ENCODE measurements around the gene INMT. TPM values are rescaled to one million over a fixed set of nuclear protein-coding genes. Genes with fewer than 3 reads are reported as not detected.

Gene INMT
- polyA plus RNA-seq, 2 of the 4 experiments (the other 2 are of a cell fraction) = not detected

DNA sequence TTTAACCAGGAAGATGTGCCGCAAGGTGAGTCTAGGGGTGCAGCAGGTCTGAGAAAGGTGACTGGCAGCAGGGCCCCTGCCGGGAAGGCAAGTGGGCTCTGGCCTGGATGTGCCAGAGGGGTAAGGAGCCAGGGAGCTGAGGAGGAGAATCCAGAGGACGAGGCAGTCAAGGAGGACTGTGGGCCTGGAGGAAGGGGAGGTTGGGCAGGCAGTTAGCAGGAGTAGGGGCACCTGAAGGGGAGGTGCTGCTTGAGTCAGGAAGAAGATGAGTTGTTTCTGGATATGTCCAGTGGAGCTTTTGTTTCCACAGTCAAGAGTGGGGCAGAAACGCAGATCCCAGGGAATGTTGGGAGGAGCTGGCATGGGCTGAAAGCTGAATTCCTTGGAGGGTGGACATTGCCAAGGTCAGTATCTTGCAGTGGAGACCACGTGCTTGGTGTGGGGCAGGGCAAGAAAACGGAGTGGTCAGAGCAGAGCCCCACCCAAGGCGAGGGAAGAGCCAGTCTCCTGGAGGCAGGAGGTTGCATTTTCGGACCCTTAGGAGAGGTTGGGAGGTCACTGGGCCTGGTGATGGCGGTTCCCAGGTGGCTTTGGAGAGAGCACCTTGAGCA is 53.3 kb downstream of the INMT start:
- CTCF ChIA-PET = interaction anchor here (0.6 to 2.8 kb wide), 7 partner anchors 64 to 317 kb away, joined by 3 to 16 read pairs (median 4); no protein-coding TSS in a partner anchor
- DNase-seq (ENCODE audit: low read depth in 1 of 2, low spot score in 1 of 2) (no peak), ATAC-seq (no peak), FAIRE-seq (no peak)
- H3K4me1 ChIP-seq = no peaks in the 10 kb centered on the region
- no peak overlapping the region for H3K4me3 ChIP-seq
- H3K9me3 ChIP-seq = no peaks in the 10 kb centered on the region
- no peak overlapping the region for H3K4me2 ChIP-seq
- POLR2A ChIA-PET = no interaction called here
- TF ChIP-seq, protein P1, sequence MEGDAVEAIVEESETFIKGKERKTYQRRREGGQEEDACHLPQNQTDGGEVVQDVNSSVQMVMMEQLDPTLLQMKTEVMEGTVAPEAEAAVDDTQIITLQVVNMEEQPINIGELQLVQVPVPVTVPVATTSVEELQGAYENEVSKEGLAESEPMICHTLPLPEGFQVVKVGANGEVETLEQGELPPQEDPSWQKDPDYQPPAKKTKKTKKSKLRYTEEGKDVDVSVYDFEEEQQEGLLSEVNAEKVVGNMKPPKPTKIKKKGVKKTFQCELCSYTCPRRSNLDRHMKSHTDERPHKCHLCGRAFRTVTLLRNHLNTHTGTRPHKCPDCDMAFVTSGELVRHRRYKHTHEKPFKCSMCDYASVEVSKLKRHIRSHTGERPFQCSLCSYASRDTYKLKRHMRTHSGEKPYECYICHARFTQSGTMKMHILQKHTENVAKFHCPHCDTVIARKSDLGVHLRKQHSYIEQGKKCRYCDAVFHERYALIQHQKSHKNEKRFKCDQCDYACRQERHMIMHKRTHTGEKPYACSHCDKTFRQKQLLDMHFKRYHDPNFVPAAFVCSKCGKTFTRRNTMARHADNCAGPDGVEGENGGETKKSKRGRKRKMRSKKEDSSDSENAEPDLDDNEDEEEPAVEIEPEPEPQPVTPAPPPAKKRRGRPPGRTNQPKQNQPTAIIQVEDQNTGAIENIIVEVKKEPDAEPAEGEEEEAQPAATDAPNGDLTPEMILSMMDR (IDR thresholded peaks at IDR 0.05) = no peak
- no peak for TF ChIP-seq MAZ (IDR thresholded peaks at IDR 0.05; ENCODE audit: borderline replicate concordance, low read depth, low read length)
- TF ChIP-seq SREBF2 (IDR thresholded peaks at IDR 0.05) = no peak
- TF ChIP-seq BHLHE40 (IDR thresholded peaks at IDR 0.05; ENCODE audit: low read depth, low read length) = no peak
- TF ChIP-seq FOSB (CRISPR knock-in tag; IDR thresholded peaks at IDR 0.05) = no peak
- TF ChIP-seq CEBPB (IDR thresholded peaks at IDR 0.05) = no peak
- 93% methylated on average over 9 of the region's 9 CpGs for whole genome bisulfite sequencing (ENCODE audit: missing lambda C conversion rate)
- H3K27ac ChIP-seq = no peak overlapping the region

DNA sequence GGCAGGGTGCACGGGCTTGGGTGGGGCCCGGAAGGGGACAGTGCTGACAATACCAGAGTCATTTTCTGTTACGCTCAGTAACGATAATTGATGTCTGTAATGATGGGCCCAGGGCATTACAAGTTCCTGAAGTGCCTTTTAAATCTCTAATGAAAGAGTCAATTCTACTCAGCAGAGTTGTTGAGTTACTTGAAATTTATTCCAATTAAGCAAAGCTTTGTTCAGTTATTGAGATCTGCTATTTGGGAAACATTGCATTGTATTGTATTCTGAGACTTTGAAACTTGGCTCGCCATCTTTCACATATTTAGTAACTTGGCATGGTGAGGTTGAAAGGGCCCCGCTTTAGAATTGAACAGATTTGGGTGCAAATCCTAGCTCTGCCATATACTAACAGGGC is 54.0 kb downstream of the INMT start:
- WGBS (ENCODE audit: missing lambda C conversion rate) = 96% methylated on average over 6 of the region's 6 CpGs
- DNase-seq (ENCODE audit: low read depth in 1 of 2, low spot score in 1 of 2) = no peak
- POLR2A ChIA-PET = no interaction called here

More for the DNA sequence above, 54.0 kb downstream of the INMT start:
- no peak for FAIRE-seq
- no peak overlapping the region for H3K4me2 ChIP-seq
- CTCF ChIA-PET = interaction anchor here (1.0 to 2.8 kb wide), 4 partner anchors 133 to 317 kb away, joined by 3 to 16 read pairs (median 4); no protein-coding TSS in a partner anchor
- no peak for ATAC-seq
- TF ChIP-seq RARB (CRISPR knock-in tag; IDR thresholded peaks at IDR 0.05) (no peak), NPAS2 (CRISPR knock-in tag; IDR thresholded peaks at IDR 0.05; ENCODE audit: borderline replicate concordance) (no peak), JUN (IDR thresholded peaks at IDR 0.05) (no peak), POLR2A (IDR thresholded peaks at IDR 0.05; ENCODE audit: low read length) (no peak), MYC (IDR thresholded peaks at IDR 0.05; ENCODE audit: borderline replicate concordance, low read length) (no peak), RAD21 (conservative IDR thresholded peaks at IDR 0.05 in 1 of 2, IDR thresholded peaks at IDR 0.05 in 1 of 2) (no peak), NFE2L2 (conservative IDR thresholded peaks at IDR 0.05; ENCODE audit: low read length) (no peak), TP53 (CRISPR knock-in tag; IDR thresholded peaks at IDR 0.05) (no peak), MAZ (IDR thresholded peaks at IDR 0.05; ENCODE audit: borderline replicate concordance, low read depth, low read length) (no peak), ZC3H11A (IDR thresholded peaks at IDR 0.05) (no peak), MAFK (IDR thresholded peaks at IDR 0.05; ENCODE audit: partially characterized antibody) (no peak), RFX5 (IDR thresholded peaks at IDR 0.05) (no peak), HDAC2 (IDR thresholded peaks at IDR 0.05) (no peak), CHD4 (IDR thresholded peaks at IDR 0.05; ENCODE audit: borderline replicate concordance) (no peak), HOXB5 (CRISPR knock-in tag; IDR thresholded peaks at IDR 0.05) (no peak), BHLHE40 (IDR thresholded peaks at IDR 0.05; ENCODE audit: low read depth, low read length) (no peak)
- TF ChIP-seq, protein P2, sequence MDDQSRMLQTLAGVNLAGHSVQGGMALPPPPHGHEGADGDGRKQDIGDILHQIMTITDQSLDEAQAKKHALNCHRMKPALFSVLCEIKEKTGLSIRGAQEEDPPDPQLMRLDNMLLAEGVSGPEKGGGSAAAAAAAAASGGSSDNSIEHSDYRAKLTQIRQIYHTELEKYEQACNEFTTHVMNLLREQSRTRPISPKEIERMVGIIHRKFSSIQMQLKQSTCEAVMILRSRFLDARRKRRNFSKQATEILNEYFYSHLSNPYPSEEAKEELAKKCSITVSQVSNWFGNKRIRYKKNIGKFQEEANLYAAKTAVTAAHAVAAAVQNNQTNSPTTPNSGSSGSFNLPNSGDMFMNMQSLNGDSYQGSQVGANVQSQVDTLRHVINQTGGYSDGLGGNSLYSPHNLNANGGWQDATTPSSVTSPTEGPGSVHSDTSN (IDR thresholded peaks at IDR 0.05) = no peak
- TF ChIP-seq, protein P3, sequence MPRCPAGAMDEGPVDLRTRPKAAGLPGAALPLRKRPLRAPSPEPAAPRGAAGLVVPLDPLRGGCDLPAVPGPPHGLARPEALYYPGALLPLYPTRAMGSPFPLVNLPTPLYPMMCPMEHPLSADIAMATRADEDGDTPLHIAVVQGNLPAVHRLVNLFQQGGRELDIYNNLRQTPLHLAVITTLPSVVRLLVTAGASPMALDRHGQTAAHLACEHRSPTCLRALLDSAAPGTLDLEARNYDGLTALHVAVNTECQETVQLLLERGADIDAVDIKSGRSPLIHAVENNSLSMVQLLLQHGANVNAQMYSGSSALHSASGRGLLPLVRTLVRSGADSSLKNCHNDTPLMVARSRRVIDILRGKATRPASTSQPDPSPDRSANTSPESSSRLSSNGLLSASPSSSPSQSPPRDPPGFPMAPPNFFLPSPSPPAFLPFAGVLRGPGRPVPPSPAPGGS (IDR thresholded peaks at IDR 0.05) = no peak
- no peak overlapping the region for H3K4me3 ChIP-seq
- H3K4me1 ChIP-seq = no peaks in the 10 kb centered on the region
- no peaks in the 10 kb centered on the region for H3K9me3 ChIP-seq
- H3K27ac ChIP-seq = no peak overlapping the region

Other genes starting within 250 kb of the INMT start
- 39.9 and 69.7 TPM in 2 replicates for gene GGCT, start 247.3 kb upstream of the INMT start, polyA plus RNA-seq (2011; rRNA removed)
- 77.5 to 84.2 TPM (median 79.6 TPM) in 3 replicates for gene GGCT, start 247.3 kb upstream of the INMT start, polyA plus RNA-seq (2017; fragmentation: RNase III; extraction: RNeasy Plus Mini Kit Qiagen cat#74134 plus additional on column Dnase treatment)
- gene GARS1, start 157.3 kb upstream of the INMT start, polyA plus RNA-seq (2011; rRNA removed) = 608 and 654 TPM in 2 replicates
- gene GARS1, start 157.3 kb upstream of the INMT start, polyA plus RNA-seq (2017; fragmentation: RNase III; extraction: RNeasy Plus Mini Kit Qiagen cat#74134 plus additional on column Dnase treatment) = 134 to 159 TPM (median 140 TPM) in 3 replicates
- not detected in 2 replicates for gene CRHR2, start 69.7 kb upstream of the INMT start, polyA plus RNA-seq (2011; rRNA removed)
- gene CRHR2, start 69.7 kb upstream of the INMT start, polyA plus RNA-seq (2017; fragmentation: RNase III; extraction: RNeasy Plus Mini Kit Qiagen cat#74134 plus additional on column Dnase treatment) = not detected in 3 replicates
- gene MINDY4, start 19.3 kb downstream of the INMT start, polyA plus RNA-seq (2011; rRNA removed) = 1.8 and 2.9 TPM in 2 replicates
- gene MINDY4, start 19.3 kb downstream of the INMT start, polyA plus RNA-seq (2017; fragmentation: RNase III; extraction: RNeasy Plus Mini Kit Qiagen cat#74134 plus additional on column Dnase treatment) = 3.6 TPM in 3 replicates
- 0.53 and 0.58 TPM in 2 replicates for gene AQP1, start 159.7 kb downstream of the INMT start, polyA plus RNA-seq (2011; rRNA removed)
- 0.49 to 0.55 TPM (median 0.50 TPM) in 3 replicates for gene AQP1, start 159.7 kb downstream of the INMT start, polyA plus RNA-seq (2017; fragmentation: RNase III; extraction: RNeasy Plus Mini Kit Qiagen cat#74134 plus additional on column Dnase treatment)
- not detected in 2 replicates for gene GHRHR, start 211.8 kb downstream of the INMT start, polyA plus RNA-seq (2011; rRNA removed)
- gene GHRHR, start 211.8 kb downstream of the INMT start, polyA plus RNA-seq (2017; fragmentation: RNase III; extraction: RNeasy Plus Mini Kit Qiagen cat#74134 plus additional on column Dnase treatment) = not detected in 3 replicates